Neural progenitor cell (in vitro differentiated cells): ENCODE data around the gene AVP.

Experiments
- EZH2 ChIP-seq: fragments of 200-600 bp; sonication (generic); IDR thresholded peaks from 2 replicates; pipeline ENCODE4 v1.6.1; 2017; ENCODE audit warnings: antibody characterized with exemption, mild to moderate bottlenecking, moderate library complexity
- TF ChIP-seq, protein P1 (sequence below): fragments of 200-600 bp; sonication (generic); IDR thresholded peaks from 2 replicates; pipeline ENCODE4 v1.5.1; 2017; ENCODE audit warnings: antibody characterized with exemption, mild to moderate bottlenecking

DNA sequence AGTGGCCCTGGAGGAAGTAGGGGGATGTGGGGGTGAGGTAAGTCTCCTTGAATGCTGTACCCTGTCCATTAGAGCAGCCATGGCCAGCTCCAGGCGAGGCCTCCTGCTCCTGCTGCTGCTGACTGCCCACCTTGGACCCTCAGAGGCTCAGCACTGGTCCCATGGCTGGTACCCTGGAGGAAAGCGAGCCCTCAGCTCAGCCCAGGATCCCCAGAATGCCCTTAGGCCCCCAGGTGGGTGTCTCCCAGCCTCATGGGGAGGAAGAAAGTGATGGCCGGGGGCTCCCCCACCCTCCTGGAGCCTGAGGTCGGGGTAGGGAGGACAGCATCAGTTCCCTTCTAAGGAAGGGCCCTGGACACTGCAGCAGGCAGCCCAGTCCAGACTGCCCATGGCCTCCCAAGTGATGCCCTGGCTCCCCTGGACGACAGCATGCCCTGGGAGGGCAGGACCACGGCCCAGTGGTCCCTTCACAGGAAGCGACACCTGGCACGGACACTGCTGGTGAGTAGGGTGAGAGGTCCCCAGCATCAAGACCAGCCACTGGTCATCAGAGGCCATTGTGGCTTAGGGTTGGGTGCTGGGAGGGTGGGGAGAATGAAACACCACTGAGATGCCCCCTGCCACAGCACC is 40.1 kb downstream of the AVP start:
- TF ChIP-seq, protein P1, sequence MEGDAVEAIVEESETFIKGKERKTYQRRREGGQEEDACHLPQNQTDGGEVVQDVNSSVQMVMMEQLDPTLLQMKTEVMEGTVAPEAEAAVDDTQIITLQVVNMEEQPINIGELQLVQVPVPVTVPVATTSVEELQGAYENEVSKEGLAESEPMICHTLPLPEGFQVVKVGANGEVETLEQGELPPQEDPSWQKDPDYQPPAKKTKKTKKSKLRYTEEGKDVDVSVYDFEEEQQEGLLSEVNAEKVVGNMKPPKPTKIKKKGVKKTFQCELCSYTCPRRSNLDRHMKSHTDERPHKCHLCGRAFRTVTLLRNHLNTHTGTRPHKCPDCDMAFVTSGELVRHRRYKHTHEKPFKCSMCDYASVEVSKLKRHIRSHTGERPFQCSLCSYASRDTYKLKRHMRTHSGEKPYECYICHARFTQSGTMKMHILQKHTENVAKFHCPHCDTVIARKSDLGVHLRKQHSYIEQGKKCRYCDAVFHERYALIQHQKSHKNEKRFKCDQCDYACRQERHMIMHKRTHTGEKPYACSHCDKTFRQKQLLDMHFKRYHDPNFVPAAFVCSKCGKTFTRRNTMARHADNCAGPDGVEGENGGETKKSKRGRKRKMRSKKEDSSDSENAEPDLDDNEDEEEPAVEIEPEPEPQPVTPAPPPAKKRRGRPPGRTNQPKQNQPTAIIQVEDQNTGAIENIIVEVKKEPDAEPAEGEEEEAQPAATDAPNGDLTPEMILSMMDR, result no peak
- TF ChIP-seq EZH2, result no peak
